HG03442 (cell line): ENCODE data around the gene BEST3.
"Not testable (repeated sequence)": the region's sequence is repeated elsewhere in the genome, so short reads cannot be mapped to it uniquely, and the experiment has no call there.

Experiments used
- ATAC-seq: cut with Tn5 transposase; IDR thresholded peaks from one replicate; pipeline ENCODE4 v1.9.1; 2021; ENCODE audit warnings: mild to moderate bottlenecking, moderate library complexity; ENCODE audit not compliant: unreplicated experiment

BEST3 gene

GRCh38 chr12:69688471-69689427 is 10.4 kb downstream of the BEST3 start:
- ATAC-seq, result peak; percentile 75

- ATAC-seq, result no peak
Observed at GRCh38 chr12:69688021-69688420, 11.1 kb downstream of the BEST3 start.

DNA sequence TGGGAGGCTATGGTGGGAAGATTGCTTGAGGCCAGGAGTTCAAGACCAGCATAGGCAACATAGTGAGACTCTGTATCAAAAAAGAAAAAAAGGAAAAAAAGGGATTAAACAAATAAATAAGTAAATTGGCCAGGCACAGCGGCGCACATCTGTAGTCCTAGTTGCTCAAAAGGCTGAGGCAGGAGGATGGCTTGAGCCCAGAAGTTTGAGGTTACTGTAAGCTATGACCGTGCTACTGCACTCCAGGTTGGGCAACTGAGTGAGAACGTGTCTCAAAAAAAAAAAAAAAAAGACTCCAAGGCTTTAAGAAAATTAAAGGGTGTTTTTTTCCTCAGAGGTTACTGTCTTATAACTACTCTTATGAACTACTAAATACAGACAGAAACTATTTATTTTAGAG is 11.7 kb downstream of the BEST3 start:
- ATAC-seq, result no peak

- no peak for ATAC-seq
Observed at GRCh38 chr12:69686731-69687130, 12.4 kb downstream of the BEST3 start.

DNA sequence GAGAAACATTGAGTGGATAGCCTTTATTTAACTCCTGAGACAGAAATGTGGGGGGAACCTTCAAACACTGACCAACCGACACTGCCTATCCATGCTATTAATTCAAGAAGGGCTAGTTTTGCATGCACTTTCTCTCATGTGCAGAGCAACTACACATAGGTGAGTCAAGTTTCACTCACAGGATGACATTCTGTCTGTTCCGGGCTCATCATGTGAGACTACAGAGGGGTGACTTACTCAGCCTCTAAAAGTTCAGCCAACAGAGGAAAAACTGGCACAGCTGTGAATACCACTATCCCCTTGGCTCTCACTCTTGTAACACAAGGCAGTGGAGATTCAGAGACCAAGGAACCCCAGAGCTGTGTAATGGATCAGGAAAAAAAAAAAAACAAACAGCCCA is 13.3 kb downstream of the BEST3 start:
- ATAC-seq, result peak; percentile 54

DNA sequence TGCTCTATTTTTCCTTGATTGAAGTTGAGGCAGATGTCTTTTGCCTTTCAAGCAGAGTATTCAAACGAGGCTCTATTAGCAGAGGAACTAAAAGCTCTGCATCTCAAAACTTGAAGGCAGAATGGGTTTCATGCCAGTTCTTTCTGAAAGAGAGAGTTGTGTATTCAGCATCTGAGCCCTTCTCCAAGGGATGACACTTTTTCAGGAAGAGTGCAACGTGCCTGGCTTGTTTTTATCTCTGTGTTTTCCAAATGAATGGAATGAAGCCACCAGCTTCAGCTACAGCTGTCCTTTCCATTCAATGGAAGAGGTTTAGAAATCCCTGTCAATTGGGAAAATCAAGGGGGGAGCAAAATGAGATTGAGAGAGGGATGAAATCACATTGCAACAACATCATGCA is 14.6 kb downstream of the BEST3 start:
- no peak for ATAC-seq

- no peak for ATAC-seq
Observed at GRCh38 chr12:69682110-69682755, 16.9 kb downstream of the BEST3 start.

DNA sequence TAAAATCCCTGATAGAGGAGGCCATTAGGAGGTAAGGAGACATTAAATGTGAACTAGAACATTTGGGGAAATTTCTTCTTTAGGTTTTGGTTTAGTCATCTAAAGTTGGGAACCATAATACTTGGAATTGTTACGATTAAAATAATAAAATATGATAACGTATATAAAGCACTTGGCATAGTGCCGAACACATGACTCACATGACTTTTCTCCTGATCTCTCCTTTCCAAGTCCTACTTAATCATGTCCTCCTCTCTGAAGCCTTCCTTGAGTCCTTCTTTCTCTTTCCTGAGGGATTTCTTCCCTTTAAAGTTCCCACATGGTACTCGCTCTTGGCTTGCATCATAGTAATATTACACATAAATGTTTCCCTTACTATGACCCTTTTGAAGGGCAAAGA is 20.0 kb downstream of the BEST3 start:
- no peak for ATAC-seq

DNA sequence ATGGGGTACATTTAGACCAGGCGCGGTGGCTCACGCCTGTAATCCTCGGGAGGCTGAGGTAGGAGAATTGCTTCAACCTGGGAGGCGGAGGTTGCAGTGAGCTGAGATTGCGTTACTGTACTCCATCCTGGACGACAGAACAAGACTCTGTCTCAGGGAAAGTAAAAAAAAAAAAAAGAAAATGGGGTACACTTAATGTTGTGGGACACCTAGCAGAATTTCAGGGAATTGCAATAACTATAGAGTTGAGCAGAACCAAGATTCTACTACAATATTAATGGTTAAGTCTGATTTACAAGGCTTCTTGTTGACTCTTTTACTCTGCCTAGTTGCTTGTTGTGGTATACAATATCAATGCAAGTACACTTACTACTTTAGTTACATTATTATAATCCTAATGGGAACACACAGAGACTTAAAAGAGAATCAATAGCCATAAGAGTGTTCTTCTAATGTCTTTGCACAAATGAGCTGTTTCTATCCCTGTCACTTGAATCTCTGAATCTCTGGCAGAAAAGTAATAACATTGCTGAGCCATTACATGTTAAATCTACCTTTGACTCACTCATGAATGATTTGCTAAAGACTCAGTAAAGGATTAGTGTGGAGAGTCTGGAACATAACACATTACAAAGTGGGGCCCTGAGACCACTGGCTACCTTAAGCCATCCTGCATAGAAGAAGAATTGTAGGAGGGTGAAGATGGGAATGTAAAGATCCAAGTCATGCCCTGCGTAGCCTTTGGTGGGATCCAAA is 22.7 kb downstream of the BEST3 start:
- ATAC-seq, result no peak

GRCh38 chr12:69672195-69672594 is 26.9 kb downstream of the BEST3 start:
- ATAC-seq, result no peak

GRCh38 chr12:69671597-69671996 is 27.5 kb downstream of the BEST3 start:
- ATAC-seq, result no peak

DNA sequence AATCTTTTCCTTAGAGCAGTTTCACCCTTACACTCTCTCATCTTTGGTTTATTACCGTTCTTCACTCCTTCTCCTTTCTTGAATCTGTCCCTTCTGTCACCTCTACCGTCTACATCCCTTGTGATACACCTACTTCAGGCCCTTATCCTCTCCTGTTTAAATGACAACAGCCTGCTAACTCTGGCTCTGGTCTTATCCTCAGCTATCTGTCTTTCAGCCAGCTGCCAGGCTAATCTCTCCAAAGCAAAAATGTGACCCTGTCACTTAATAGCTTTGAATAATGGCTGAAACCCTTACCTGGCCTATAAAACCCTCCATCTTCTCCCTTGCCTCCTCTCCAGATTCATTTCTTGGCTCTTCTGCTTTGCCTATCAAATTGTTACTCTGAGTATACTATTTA is 32.3 kb downstream of the BEST3 start:
- ATAC-seq, result no peak

GRCh38 chr12:69664930-69665377 is 34.1 kb downstream of the BEST3 start:
- not testable (repeated sequence) for ATAC-seq

DNA sequence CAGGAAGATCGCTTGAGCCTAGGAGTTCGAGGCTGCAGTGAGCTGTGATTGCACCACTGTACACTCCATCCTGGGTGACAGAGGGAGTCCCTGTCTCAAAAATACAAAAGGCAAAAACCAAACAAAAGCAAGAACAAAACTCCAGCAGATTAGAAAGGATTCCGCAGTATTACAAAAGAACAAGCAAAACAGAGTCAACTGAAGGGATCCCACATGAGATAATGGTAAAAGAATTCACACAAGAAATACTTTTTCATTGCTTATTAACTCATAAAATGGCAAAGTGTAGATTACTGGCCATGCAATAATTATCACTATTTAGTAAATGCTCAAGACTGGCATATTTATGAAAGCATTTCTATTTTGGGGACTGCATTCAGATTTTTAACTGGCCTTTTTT is 35.4 kb downstream of the BEST3 start:
- ATAC-seq, result no peak

DNA sequence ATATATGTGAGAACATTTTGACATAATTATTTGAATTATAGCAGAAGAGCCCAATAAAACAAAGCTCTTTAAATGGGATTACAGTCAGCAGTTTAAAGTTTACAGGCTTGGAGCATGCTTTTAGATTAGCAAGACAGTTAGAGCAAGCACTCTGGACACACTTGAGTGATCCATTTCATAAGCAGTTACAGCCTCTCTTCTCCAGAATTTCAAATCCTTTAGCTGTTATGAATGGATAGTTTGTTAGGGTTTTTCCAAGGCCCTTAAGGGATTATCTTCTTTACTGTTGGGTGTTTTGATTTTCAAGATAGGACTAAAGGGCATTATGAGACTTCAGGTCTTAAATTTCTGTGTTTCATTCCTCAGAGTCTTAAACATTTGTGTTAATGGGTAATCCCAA is 36.3 kb downstream of the BEST3 start:
- no peak for ATAC-seq

DNA sequence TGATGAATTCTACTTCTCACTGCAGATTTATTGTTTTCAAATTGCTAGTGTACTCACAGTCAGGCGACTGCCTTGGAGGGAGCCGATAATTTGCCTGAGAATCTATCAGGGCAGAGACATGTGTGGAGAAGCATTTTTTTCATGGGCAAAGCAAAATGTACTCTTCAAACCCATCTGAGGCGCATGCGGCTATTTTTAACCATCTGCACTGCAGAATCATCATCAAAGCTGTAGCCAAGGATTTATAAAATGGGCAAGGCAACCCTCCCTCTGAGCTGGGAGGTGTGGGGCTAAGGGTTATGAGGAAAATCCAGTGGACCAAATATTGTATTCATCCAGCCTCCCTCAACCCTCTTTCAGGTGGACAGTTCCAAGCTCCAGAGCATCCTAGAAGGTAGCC is 37.7 kb downstream of the BEST3 start:
- ATAC-seq, result no peak

DNA sequence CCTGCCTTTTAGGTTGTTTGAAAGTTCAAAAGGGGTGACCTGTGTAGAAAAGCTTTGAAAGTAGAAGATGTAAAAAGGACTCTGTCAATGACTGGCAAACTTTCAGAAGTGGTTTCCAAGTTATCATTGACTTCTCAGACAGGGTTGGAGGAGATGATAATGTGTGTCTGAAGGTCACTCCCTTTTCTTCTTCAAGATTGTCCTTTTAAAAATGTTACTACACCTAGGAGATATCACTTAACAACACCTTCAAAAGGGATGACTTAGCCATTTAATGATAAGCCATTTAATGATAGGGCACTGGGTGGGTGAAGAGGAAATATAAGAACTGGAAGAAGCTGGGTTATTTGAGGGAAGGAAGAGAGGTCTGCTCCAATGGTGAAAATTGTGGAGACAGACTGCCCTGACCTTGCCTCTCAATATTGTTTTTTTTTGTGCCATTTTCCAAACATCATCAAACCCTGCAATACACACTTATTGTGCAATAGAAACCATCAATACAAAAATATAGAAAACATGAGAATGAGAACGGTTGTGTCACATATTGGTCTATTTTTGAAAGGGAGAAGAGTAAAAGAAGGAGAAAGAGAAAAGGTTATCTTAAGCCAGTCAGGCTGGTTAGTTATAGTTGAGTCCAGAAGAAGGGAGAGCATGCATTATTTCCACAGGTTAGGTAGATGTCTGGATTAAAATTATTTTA is 38.8 kb downstream of the BEST3 start:
- ATAC-seq, result no peak

GRCh38 chr12:69658203-69658602 is 40.9 kb downstream of the BEST3 start:
- no peak for ATAC-seq

GRCh38 chr12:69657376-69658137 is 41.5 kb downstream of the BEST3 start:
- no peak for ATAC-seq
